Activated naive CD4-positive, alpha-beta T cell treated with anti-CD3 and anti-CD28 coated beads for 36 hours (primary cell): ENCODE results near the gene PADI1. TPM values are rescaled to one million over a fixed set of nuclear protein-coding genes. Genes with fewer than 3 reads are reported as not detected.
"Not testable (repeated sequence)": the region's sequence is repeated elsewhere in the genome, so short reads cannot be mapped to it uniquely, and the experiment has no call there.

Source experiments
- CTCF ChIA-PET: fragments of 350-600 bp; sonication (Branson Sonifier 250); formaldehyde crosslinking; loops from one replicate; lab custom pipeline; 2021; ENCODE audit warnings: antibody characterized with exemption; lab: Charles Lee
- DNase-seq: peaks from one replicate; pipeline ENCODE4 v3.0.0-alpha.2; 2020
- H3K27ac Mint-ChIP-seq: one replicate; pipeline ENCODE4 v1.8.0; 2021; ENCODE audit warnings: mild to moderate bottlenecking, mixed read lengths
- H3K27me3 Mint-ChIP-seq: one replicate; pipeline ENCODE4 v1.8.0; 2021; ENCODE audit warnings: low read depth, mixed read lengths
- H3K36me3 Mint-ChIP-seq: one replicate; pipeline ENCODE4 v1.8.0; 2021; ENCODE audit warnings: low read depth, mixed read lengths
- H3K4me1 Mint-ChIP-seq: one replicate; pipeline ENCODE4 v1.8.0; 2021; ENCODE audit warnings: low read depth, mixed read lengths
- H3K4me3 Mint-ChIP-seq: one replicate; pipeline ENCODE4 v1.8.0; 2021; ENCODE audit warnings: mild to moderate bottlenecking, moderate library complexity, mixed read lengths
- H3K9me3 Mint-ChIP-seq: one replicate; pipeline ENCODE4 v1.8.0; 2021; ENCODE audit warnings: mixed read lengths
- intact Hi-C: fragments of 100-400 bp; cut with micrococcal nuclease; formaldehyde crosslinking; loops from one replicate; pipeline ENCODE4 v1.15.1; 2023
- total RNA-seq, 2 experiments: library from RNA; stranded (reverse); gene quantifications; one replicate each; pipeline ENCODE4 v1.2.3, GENCODE V29; 2021

PADI1 gene
- total RNA-seq, 2 experiments from 2014 or later: not detected

- Mint-ChIP-seq H3K27me3 (no peaks in the 10 kb centered on the region), H3K4me1 (no peaks in the 10 kb centered on the region), H3K9me3 (no peaks in the 10 kb centered on the region), H3K27ac (no peak overlapping the region), H3K4me3 (no peak overlapping the region), H3K36me3 (no peaks in the 10 kb centered on the region)
- DNase-seq: no peak
- CTCF ChIA-PET: no interaction called here
- intact Hi-C loops: loop anchor here (10.0 kb wide), 1 partner anchor 266 kb away; no protein-coding TSS in a partner anchor
These were observed 25.9 kb downstream of the PADI1 start for GRCh38 chr1:17230671-17231310.

- no peak for DNase-seq
- Mint-ChIP-seq H3K4me3 (no peak overlapping the region), H3K4me1 (no peaks in the 10 kb centered on the region), H3K9me3 (no peaks in the 10 kb centered on the region), H3K27me3 (no peaks in the 10 kb centered on the region), H3K36me3 (no peaks in the 10 kb centered on the region), H3K27ac (no peak overlapping the region)
- intact Hi-C loops: loop anchor here (10.0 kb wide), 1 partner anchor 268 kb away; no protein-coding TSS in a partner anchor
- CTCF ChIA-PET: interaction anchor here (9.2 kb wide), 1 partner anchor 106 kb away, joined by 109 read pairs; no protein-coding TSS in a partner anchor
These were observed 28.1 kb downstream of the PADI1 start for GRCh38 chr1:17232759-17233661.

GRCh38 chr1:17233675-17234320 is 28.9 kb downstream of the PADI1 start:
- H3K4me3 Mint-ChIP-seq: no peak overlapping the region
- no peak for DNase-seq
- H3K9me3 Mint-ChIP-seq: no peaks in the 10 kb centered on the region
- CTCF ChIA-PET: interaction anchor here (9.2 kb wide), 1 partner anchor 106 kb away, joined by 109 read pairs; no protein-coding TSS in a partner anchor
- no peaks in the 10 kb centered on the region for H3K4me1 Mint-ChIP-seq
- no peaks in the 10 kb centered on the region for H3K27me3 Mint-ChIP-seq
- H3K36me3 Mint-ChIP-seq: no peaks in the 10 kb centered on the region
- H3K27ac Mint-ChIP-seq: no peak overlapping the region
- intact Hi-C loops: loop anchor here (10.0 kb wide), 1 partner anchor 269 kb away; no protein-coding TSS in a partner anchor

- DNase-seq: no peak
- CTCF ChIA-PET: interaction anchor here (9.2 kb wide), 1 partner anchor 107 kb away, joined by 109 read pairs; no protein-coding TSS in a partner anchor
- Mint-ChIP-seq H3K4me3 (no peak overlapping the region), H3K9me3 (no peaks in the 10 kb centered on the region), H3K36me3 (no peaks in the 10 kb centered on the region), H3K27me3 (no peaks in the 10 kb centered on the region), H3K27ac (no peak overlapping the region), H3K4me1 (no peaks in the 10 kb centered on the region)
- intact Hi-C loops: loop anchor here (10.0 kb wide), 1 partner anchor 270 kb away; no protein-coding TSS in a partner anchor
These were observed 29.5 kb downstream of the PADI1 start for GRCh38 chr1:17234405-17234804.

GRCh38 chr1:17235135-17235885 is 30.4 kb downstream of the PADI1 start:
- intact Hi-C loops: loop anchor here (10.0 kb wide), 1 partner anchor 271 kb away; no protein-coding TSS in a partner anchor
- Mint-ChIP-seq H3K9me3 (no peaks in the 10 kb centered on the region), H3K4me1 (no peaks in the 10 kb centered on the region), H3K27ac (no peak overlapping the region), H3K36me3 (no peaks in the 10 kb centered on the region), H3K4me3 (no peak overlapping the region), H3K27me3 (no peaks in the 10 kb centered on the region)
- no peak for DNase-seq
- CTCF ChIA-PET: interaction anchor here (0.6 to 9.2 kb wide), 3 partner anchors 34 to 172 kb away, joined by 3 to 109 read pairs (median 4); no protein-coding TSS in a partner anchor

GRCh38 chr1:17236779-17237560 is 32.0 kb downstream of the PADI1 start:
- no peak overlapping the region for H3K27ac Mint-ChIP-seq
- DNase-seq: peak; percentile 96
- no peaks in the 10 kb centered on the region for H3K36me3 Mint-ChIP-seq
- H3K27me3 Mint-ChIP-seq: no peaks in the 10 kb centered on the region
- no peaks in the 10 kb centered on the region for H3K9me3 Mint-ChIP-seq
- H3K4me1 Mint-ChIP-seq: no peaks in the 10 kb centered on the region
- intact Hi-C loops: loop anchor here (1.0 to 10.0 kb wide), 4 partner anchors 99 to 272 kb away; no protein-coding TSS in a partner anchor
- no peak overlapping the region for H3K4me3 Mint-ChIP-seq
- CTCF ChIA-PET: interaction anchor here (0.6 to 9.2 kb wide), 21 partner anchors 8 to 247 kb away, joined by 3 to 109 read pairs (median 4); no protein-coding TSS in a partner anchor

GRCh38 chr1:17237561-17237903 is 32.6 kb downstream of the PADI1 start:
- no peaks in the 10 kb centered on the region for H3K9me3 Mint-ChIP-seq
- no peak overlapping the region for H3K4me3 Mint-ChIP-seq
- H3K27me3 Mint-ChIP-seq: no peaks in the 10 kb centered on the region
- no peaks in the 10 kb centered on the region for H3K4me1 Mint-ChIP-seq
- intact Hi-C loops: loop anchor here (1.0 to 10.0 kb wide), 4 partner anchors 99 to 273 kb away; no protein-coding TSS in a partner anchor
- CTCF ChIA-PET: interaction anchor here (0.6 to 9.2 kb wide), 14 partner anchors 8 to 247 kb away, joined by 3 to 109 read pairs (median 4); no protein-coding TSS in a partner anchor
- no peaks in the 10 kb centered on the region for H3K36me3 Mint-ChIP-seq
- H3K27ac Mint-ChIP-seq: no peak overlapping the region
- no peak for DNase-seq

GRCh38 chr1:17239420-17239819 is 34.5 kb downstream of the PADI1 start:
- no peak overlapping the region for H3K4me3 Mint-ChIP-seq
- H3K27me3 Mint-ChIP-seq: no peaks in the 10 kb centered on the region
- CTCF ChIA-PET: interaction anchor here (9.2 kb wide), 1 partner anchor 112 kb away, joined by 109 read pairs; no protein-coding TSS in a partner anchor
- intact Hi-C loops: loop anchor here (10.0 kb wide), 1 partner anchor 275 kb away; no protein-coding TSS in a partner anchor
- H3K9me3 Mint-ChIP-seq: no peaks in the 10 kb centered on the region
- no peaks in the 10 kb centered on the region for H3K4me1 Mint-ChIP-seq
- H3K36me3 Mint-ChIP-seq: no peaks in the 10 kb centered on the region
- H3K27ac Mint-ChIP-seq: no peak overlapping the region
- peak; percentile 25 for DNase-seq

GRCh38 chr1:17241011-17241779 is 36.3 kb downstream of the PADI1 start:
- H3K27me3 Mint-ChIP-seq, intact Hi-C loops, H3K9me3 Mint-ChIP-seq, H3K4me1 Mint-ChIP-seq, H3K36me3 Mint-ChIP-seq, DNase-seq, H3K4me3 Mint-ChIP-seq, H3K27ac Mint-ChIP-seq: not testable (repeated sequence)
- CTCF ChIA-PET: interaction anchor here (9.2 kb wide), 1 partner anchor 114 kb away, joined by 109 read pairs; no protein-coding TSS in a partner anchor

- H3K4me1 Mint-ChIP-seq, H3K27me3 Mint-ChIP-seq, H3K4me3 Mint-ChIP-seq, H3K9me3 Mint-ChIP-seq, DNase-seq, H3K27ac Mint-ChIP-seq, intact Hi-C loops, H3K36me3 Mint-ChIP-seq, CTCF ChIA-PET: not testable (repeated sequence)
These were observed 36.8 kb downstream of the PADI1 start for GRCh38 chr1:17241780-17242074.
